Liver (tissue), 9 donors: ENCODE results near the gene DPF3. TPM values are rescaled to one million over a fixed set of nuclear protein-coding genes. Genes with fewer than 3 reads are reported as not detected.
A peak's percentile ranks its signal among the peaks of the same experiment; 100 is the strongest.

Source experiments
- DNase-seq: peaks from one replicate; pipeline ENCODE4 v3.0.0-alpha.2; 2017; ENCODE audit warnings: low spot score
- H3K27ac ChIP-seq, 2 donors: one replicate each; pipeline ENCODE4 v1.7.0; 2013; ENCODE audit warnings: inconsistent platforms in 2 of 2, low read length in 2 of 2, control low read depth in 1 of 2, low read depth in 1 of 2, mild to moderate bottlenecking in 1 of 2
- H3K27me3 ChIP-seq, 4 donors: one replicate each; pipeline versions ENCODE4 v1.6.1 to v1.7.0; 2013; ENCODE audit warnings: low read length in 3 of 4, inconsistent platforms in 1 of 4, mild to moderate bottlenecking in 1 of 4, moderate library complexity in 1 of 4; ENCODE audit not compliant: control insufficient read depth in 4 of 4, insufficient read depth in 4 of 4
- H3K36me3 ChIP-seq, 4 donors: one replicate each; pipeline versions ENCODE4 v1.6.1 to v1.7.0; 2013; ENCODE audit warnings: low read length in 3 of 4, mild to moderate bottlenecking in 3 of 4, low read depth in 1 of 4, moderate library complexity in 1 of 4; ENCODE audit not compliant: control insufficient read depth in 4 of 4, insufficient read depth in 3 of 4
- H3K4me1 ChIP-seq, 4 donors: one replicate each; pipeline versions ENCODE4 v1.6.1 to v1.7.0; 2013; ENCODE audit warnings: low read length in 3 of 4, mild to moderate bottlenecking in 3 of 4, moderate library complexity in 1 of 4; ENCODE audit not compliant: control insufficient read depth in 4 of 4, insufficient read depth in 4 of 4
- H3K4me3 ChIP-seq, 3 donors: one replicate each; pipeline versions ENCODE4 v1.6.1 to v1.7.0; 2013; ENCODE audit warnings: low read length in 3 of 3, control low read depth in 1 of 3, low read depth in 1 of 3, mild to moderate bottlenecking in 1 of 3
- H3K9ac ChIP-seq, 2 donors: one replicate each; pipeline ENCODE4 v1.7.0; 2013; ENCODE audit warnings: low read length in 2 of 2, mild to moderate bottlenecking in 2 of 2, moderate library complexity in 2 of 2, control low read depth in 1 of 2, low read depth in 1 of 2
- H3K9me3 ChIP-seq, 4 donors: one replicate each; pipeline versions ENCODE4 v1.6.1 to v1.7.0; 2013; ENCODE audit warnings: low read length in 3 of 4; ENCODE audit not compliant: control insufficient read depth in 4 of 4
- ATF3 ChIP-seq: IDR thresholded peaks from 2 replicates; pipeline ENCODE4 v1.6.1; 2016; ENCODE audit warnings: antibody characterized with exemption
- CTCF ChIP-seq: fragments of 150-350 bp; IDR thresholded peaks from 2 replicates; pipeline ENCODE4 v1.5.1; 2017; ENCODE audit warnings: improper control_type of control experiment, low read depth, low read length; ENCODE audit not compliant: missing input control
- EGR1 ChIP-seq, 2 donors: IDR thresholded peaks; 2 replicates each; pipeline ENCODE4 v1.6.1; 2016 to 2018; ENCODE audit warnings: antibody characterized with exemption in 2 of 2, low read depth in 2 of 2
- FOXA1 ChIP-seq: IDR thresholded peaks from 2 replicates; pipeline ENCODE4 v1.6.1; 2016; ENCODE audit warnings: antibody characterized with exemption
- FOXA2 ChIP-seq: IDR thresholded peaks from 2 replicates; pipeline ENCODE4 v1.6.1; 2016; ENCODE audit warnings: antibody characterized with exemption
- GABPA ChIP-seq, 2 donors: IDR thresholded peaks in 1 of 2; conservative IDR thresholded peaks in 1 of 2; 2 replicates each; pipeline ENCODE4 v1.6.1; 2016; ENCODE audit warnings: antibody characterized with exemption in 2 of 2, mild to moderate bottlenecking in 1 of 2, moderate library complexity in 1 of 2
- HNF4A ChIP-seq, 2 donors: conservative IDR thresholded peaks; 2 replicates each; pipeline ENCODE4 v1.6.1; 2016; ENCODE audit warnings: antibody characterized with exemption in 2 of 2, mild to moderate bottlenecking in 2 of 2
- HNF4G ChIP-seq: IDR thresholded peaks from 2 replicates; pipeline ENCODE4 v1.6.1; 2016; ENCODE audit warnings: antibody characterized with exemption
- JUND ChIP-seq, 2 donors: IDR thresholded peaks; 2 replicates each; pipeline ENCODE4 v1.6.1; 2016; ENCODE audit warnings: antibody characterized with exemption in 2 of 2
- MAX ChIP-seq: IDR thresholded peaks from 2 replicates; pipeline ENCODE4 v1.6.1; 2016; ENCODE audit warnings: antibody characterized with exemption
- NR2F2 ChIP-seq: IDR thresholded peaks from 2 replicates; pipeline ENCODE4 v1.6.1; 2016; ENCODE audit warnings: antibody characterized with exemption
- RAD21 ChIP-seq, 2 donors: IDR thresholded peaks; 2 replicates each; pipeline ENCODE4 v1.6.1; 2016; ENCODE audit warnings: antibody characterized with exemption in 2 of 2, mild to moderate bottlenecking in 2 of 2
- REST ChIP-seq: IDR thresholded peaks from 2 replicates; pipeline ENCODE4 v1.6.1; 2016; ENCODE audit warnings: antibody characterized with exemption, mild to moderate bottlenecking
- RXRA ChIP-seq, 2 donors: IDR thresholded peaks; 2 replicates each; pipeline ENCODE4 v1.6.1; 2017 to 2018; ENCODE audit warnings: antibody characterized with exemption in 2 of 2, mild to moderate bottlenecking in 1 of 2
- SP1 ChIP-seq: IDR thresholded peaks from 2 replicates; pipeline ENCODE4 v1.6.1; 2018; ENCODE audit warnings: antibody characterized with exemption, mild to moderate bottlenecking
- TAF1 ChIP-seq: conservative IDR thresholded peaks from 2 replicates; pipeline ENCODE4 v1.6.1; 2016; ENCODE audit warnings: antibody characterized with exemption, mild to moderate bottlenecking
- YY1 ChIP-seq: IDR thresholded peaks from 2 replicates; pipeline ENCODE4 v1.6.1; 2016; ENCODE audit warnings: antibody characterized with exemption, mild to moderate bottlenecking
- ZBTB33 ChIP-seq: IDR thresholded peaks from 2 replicates; pipeline ENCODE4 v1.6.1; 2016; ENCODE audit warnings: antibody characterized with exemption
- WGBS: extraction: QIAGEN DNeasy Blood & Tissue Kit; methylation state at CpG from one replicate; pipeline ENCODE4 v1.1.7; 2013; 5-methylcytosine and 5-hydroxymethylcytosine counted together
- polyA plus RNA-seq, 2 donors: library from polyadenylated mRNA; stranded (reverse) in 1 of 2; unstranded in 1 of 2; fragments of 200-250 nt in 1 of 2; fragments of >200 nt in 1 of 2; fragmentation: Nextera tagmentation in 1 of 2; extraction: Ambion mirVana in 1 of 2; gene quantifications; one replicate each; pipeline versions ENCODE4 v1.2.1 to v1.2.3, GENCODE V29; 2013 to 2015
- total RNA-seq, 2 donors: library from RNA; depleted of rRNA; stranded (reverse); fragments of >200 nt; gene quantifications; one replicate each; pipeline ENCODE4 v1.2.3, GENCODE V29; 2014
- donor health status: healthy.
- donor health status: healthy.
- donor health status: healthy.
- donor health status: healthy.
- donor health status: healthy.

DPF3 gene
- total and polyA plus RNA-seq, 4 donors: 1.1 to 23.2 (median 2.5) TPM

- no peaks in the 10 kb centered on the region for H3K27me3 ChIP-seq
- H3K4me1 ChIP-seq: no peaks in the 10 kb centered on the region
- 88% methylated on average over 8 of the region's 8 CpGs for WGBS
- H3K4me3 ChIP-seq: no peak overlapping the region
- no peak overlapping the region for H3K9ac ChIP-seq
- TF ChIP-seq JUND (IDR thresholded peaks at IDR 0.05) (no peak), MAX (no peak), REST (no peak), GABPA (IDR thresholded peaks at IDR 0.05 in 1 of 2, conservative IDR thresholded peaks at IDR 0.05 in 1 of 2) (no peak)
- no peak overlapping the region for H3K27ac ChIP-seq
- no peaks in the 10 kb centered on the region for H3K36me3 ChIP-seq
- H3K9me3 ChIP-seq: no peaks in the 10 kb centered on the region
- peak; percentile 27 for DNase-seq
Measured at GRCh38 chr14:72619111-72619571, 274.8 kb downstream of the DPF3 start.

- peaks cover 0 to 5% (median 2%) of the 10 kb centered on the region in 4 donors for H3K4me1 ChIP-seq
- no peak overlapping the region for H3K27ac ChIP-seq
- H3K36me3 ChIP-seq: no peaks in the 10 kb centered on the region
- peak; percentile 27 for DNase-seq
- H3K27me3 ChIP-seq: no peaks in the 10 kb centered on the region
- H3K9ac ChIP-seq: no peak overlapping the region
- no peaks in the 10 kb centered on the region for H3K9me3 ChIP-seq
- H3K4me3 ChIP-seq: no peak overlapping the region
- 96% methylated on average over 7 of the region's 7 CpGs for WGBS
- TF ChIP-seq ZBTB33: no peak
- no peak for TF ChIP-seq GABPA (IDR thresholded peaks at IDR 0.05 in 1 of 2, conservative IDR thresholded peaks at IDR 0.05 in 1 of 2)
- no peak for TF ChIP-seq FOXA1
- no peak for TF ChIP-seq MAX
- no peak for TF ChIP-seq CTCF
- no peak for TF ChIP-seq ATF3
- TF ChIP-seq SP1: no peak
- TF ChIP-seq YY1: no peak
- no peak for TF ChIP-seq HNF4G
- no peak for TF ChIP-seq RXRA (IDR thresholded peaks at IDR 0.05)
- TF ChIP-seq FOXA2: no peak
- TF ChIP-seq HNF4A (conservative IDR thresholded peaks at IDR 0.05): no peak
- TF ChIP-seq EGR1 (IDR thresholded peaks at IDR 0.05; ENCODE audit: low read depth in 2 of 2): no peak
- TF ChIP-seq NR2F2: no peak
- TF ChIP-seq TAF1: no peak
- TF ChIP-seq JUND (IDR thresholded peaks at IDR 0.05): no peak
- no peak for TF ChIP-seq RAD21 (IDR thresholded peaks at IDR 0.05)
Measured at GRCh38 chr14:72618424-72618823, 275.5 kb downstream of the DPF3 start.
